ENCODE results near the gene SLCO6A1. TPM values are rescaled to one million over a fixed set of nuclear protein-coding genes. Genes with fewer than 3 reads are reported as not detected.

Gene SLCO6A1
- total and polyA plus RNA-seq, 8 donors: not detected

DNA sequence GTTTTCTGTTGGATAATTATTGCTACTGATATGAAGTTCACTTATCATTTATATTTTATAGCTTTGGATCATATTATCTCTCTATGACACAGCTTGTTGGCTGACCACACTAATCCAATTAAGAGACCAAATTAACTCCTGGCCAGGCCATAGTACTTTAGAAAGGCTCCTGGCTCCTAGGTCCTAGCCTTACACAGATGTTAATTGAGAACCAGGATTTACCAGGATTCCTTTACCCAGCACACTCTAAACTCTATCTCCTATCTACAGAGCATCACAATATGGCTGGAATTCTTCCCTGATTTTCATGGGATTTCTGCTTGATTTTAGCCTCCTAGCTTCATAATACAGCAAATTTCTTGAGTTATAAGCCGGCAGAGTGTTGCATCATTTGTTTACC lies 80.3 kb downstream of the SLCO6A1 start:
- ATAC-seq (no peak), DNase-seq (no peak)
- H3K4me3 ChIP-seq: no peak overlapping the region
- H3K4me1 ChIP-seq: no peaks in the 10 kb centered on the region
- no peaks in the 10 kb centered on the region for H3K9me3 ChIP-seq
- H3K36me3 ChIP-seq: no peaks in the 10 kb centered on the region
- H3K27me3 ChIP-seq: no peaks in the 10 kb centered on the region
- intact Hi-C loops (cut with DNase I): no loop called here
- no peak overlapping the region for H3K27ac ChIP-seq
- TF ChIP-seq, protein P1, sequence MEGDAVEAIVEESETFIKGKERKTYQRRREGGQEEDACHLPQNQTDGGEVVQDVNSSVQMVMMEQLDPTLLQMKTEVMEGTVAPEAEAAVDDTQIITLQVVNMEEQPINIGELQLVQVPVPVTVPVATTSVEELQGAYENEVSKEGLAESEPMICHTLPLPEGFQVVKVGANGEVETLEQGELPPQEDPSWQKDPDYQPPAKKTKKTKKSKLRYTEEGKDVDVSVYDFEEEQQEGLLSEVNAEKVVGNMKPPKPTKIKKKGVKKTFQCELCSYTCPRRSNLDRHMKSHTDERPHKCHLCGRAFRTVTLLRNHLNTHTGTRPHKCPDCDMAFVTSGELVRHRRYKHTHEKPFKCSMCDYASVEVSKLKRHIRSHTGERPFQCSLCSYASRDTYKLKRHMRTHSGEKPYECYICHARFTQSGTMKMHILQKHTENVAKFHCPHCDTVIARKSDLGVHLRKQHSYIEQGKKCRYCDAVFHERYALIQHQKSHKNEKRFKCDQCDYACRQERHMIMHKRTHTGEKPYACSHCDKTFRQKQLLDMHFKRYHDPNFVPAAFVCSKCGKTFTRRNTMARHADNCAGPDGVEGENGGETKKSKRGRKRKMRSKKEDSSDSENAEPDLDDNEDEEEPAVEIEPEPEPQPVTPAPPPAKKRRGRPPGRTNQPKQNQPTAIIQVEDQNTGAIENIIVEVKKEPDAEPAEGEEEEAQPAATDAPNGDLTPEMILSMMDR (IDR thresholded peaks at IDR 0.05): no peak

DNA sequence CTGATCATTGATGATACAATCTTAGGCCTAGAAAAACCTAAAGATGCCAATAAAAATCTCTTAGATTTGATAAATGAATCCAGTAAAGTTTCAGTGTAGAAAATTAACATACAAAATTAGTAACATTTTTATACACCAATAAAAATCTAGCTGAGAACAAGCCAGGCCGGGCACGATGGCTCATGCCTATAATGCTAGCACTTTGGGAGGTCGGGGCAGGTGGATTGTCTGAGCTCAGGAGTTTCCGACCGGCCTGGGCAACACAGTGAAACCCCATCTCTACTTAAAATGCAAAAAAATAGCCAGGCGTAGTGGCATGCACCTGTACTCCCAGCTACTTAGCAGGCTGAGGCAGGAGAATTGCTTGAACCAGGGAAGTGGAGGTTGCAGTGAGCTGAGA lies 84.4 kb downstream of the SLCO6A1 start:
- Histone ChIP-seq H3K4me3 (no peak overlapping the region), H3K27me3 (no peaks in the 10 kb centered on the region), H3K36me3 (no peaks in the 10 kb centered on the region), H3K4me1 (no peaks in the 10 kb centered on the region), H3K9me3 (no peaks in the 10 kb centered on the region), H3K27ac (no peak overlapping the region)
- TF ChIP-seq, protein P1 (IDR thresholded peaks at IDR 0.05): no peak
- peak in 1 of 4 donors; percentile 47 for DNase-seq
- intact Hi-C loops (cut with DNase I): no loop called here
- no peak for ATAC-seq

GRCh38 chr5:102388235-102388634 lies 110.6 kb downstream of the SLCO6A1 start:
- intact Hi-C loops (cut with DNase I): no loop called here
- Histone ChIP-seq H3K27me3 (no peaks in the 10 kb centered on the region), H3K36me3 (no peaks in the 10 kb centered on the region), H3K4me1 (no peaks in the 10 kb centered on the region), H3K27ac (no peak overlapping the region), H3K4me3 (no peak overlapping the region), H3K9me3 (peaks cover 0 to 18% of the 10 kb centered on the region in 2 donors)
- DNase-seq (no peak), ATAC-seq (no peak)
- TF ChIP-seq, protein P1 (IDR thresholded peaks at IDR 0.05): no peak

DNA sequence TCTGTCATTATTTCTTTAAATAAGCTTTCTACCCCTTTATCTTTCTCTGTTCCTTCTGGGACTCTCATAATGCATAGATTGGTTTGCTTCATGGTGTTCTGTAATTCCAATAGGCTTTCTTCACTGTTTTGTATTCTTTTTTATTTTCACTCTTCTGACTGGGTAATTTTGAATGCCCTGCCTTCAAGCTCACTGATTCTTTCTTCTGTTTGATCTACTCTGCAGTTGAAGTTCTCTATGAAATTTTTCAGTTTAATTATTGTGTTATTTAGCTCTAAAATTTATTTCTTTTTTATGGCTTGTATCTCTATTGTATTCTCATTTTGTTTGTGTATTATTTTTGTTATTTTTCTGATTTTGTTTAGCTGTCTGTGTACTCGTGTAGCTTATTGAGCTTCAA lies 113.4 kb downstream of the SLCO6A1 start:
- Histone ChIP-seq H3K4me3 (no peak overlapping the region), H3K9me3 (peaks cover 0 to 18% of the 10 kb centered on the region in 2 donors), H3K36me3 (no peaks in the 10 kb centered on the region), H3K27me3 (no peaks in the 10 kb centered on the region), H3K4me1 (no peaks in the 10 kb centered on the region), H3K27ac (no peak overlapping the region)
- TF ChIP-seq, protein P1 (IDR thresholded peaks at IDR 0.05): no peak
- ATAC-seq (no peak), DNase-seq (no peak)
- intact Hi-C loops (cut with DNase I): no loop called here

- Histone ChIP-seq H3K4me1 (no peaks in the 10 kb centered on the region), H3K27ac (no peak overlapping the region), H3K27me3 (no peaks in the 10 kb centered on the region), H3K36me3 (no peaks in the 10 kb centered on the region), H3K9me3 (peaks cover 0 to 5% of the 10 kb centered on the region in 2 donors), H3K4me3 (no peak overlapping the region)
- intact Hi-C loops (cut with DNase I): no loop called here
- ATAC-seq: no peak
- TF ChIP-seq, protein P1 (IDR thresholded peaks at IDR 0.05): no peak
- no peak for DNase-seq
Observed at GRCh38 chr5:102380174-102380573, 118.6 kb downstream of the SLCO6A1 start.
